Stimulated activated naive B cell treated with anti-CD40 and anti-IgM and Interleukin-4, amounts not matched to agents 10 μg/mL and 1 μg/mL and 100 μg/mL, for 72 hours (primary cell): ENCODE results near the gene IL12RB2.
A peak's percentile ranks its signal among the peaks of the same experiment; 100 is the strongest.
"Not testable (repeated sequence)": the region's sequence is repeated elsewhere in the genome, so short reads cannot be mapped to it uniquely, and the experiment has no call there.

Experiments
- ATAC-seq, 2 donors: fragments of 150-1000 bp; cut with Tn5 transposase; replicated peaks; 2 replicates each; pipeline ENCODE4 v1.10.0; 2021; ENCODE audit warnings: moderate library complexity in 1 of 2
- DNase-seq: peaks from one replicate; pipeline ENCODE4 v3.0.0; 2021
- H3K27ac Mint-ChIP-seq: one replicate; pipeline ENCODE4 v1.8.0; 2022; ENCODE audit warnings: mild to moderate bottlenecking, mixed read lengths
- H3K27me3 Mint-ChIP-seq, 2 donors: one replicate each; pipeline ENCODE4 v1.8.0; 2022; ENCODE audit warnings: mixed read lengths in 2 of 2
- H3K36me3 Mint-ChIP-seq, 2 donors: one replicate each; pipeline ENCODE4 v1.8.0; 2022; ENCODE audit warnings: mixed read lengths in 2 of 2, mild to moderate bottlenecking in 1 of 2
- H3K4me1 Mint-ChIP-seq, 2 donors: one replicate each; pipeline ENCODE4 v1.8.0; 2022; ENCODE audit warnings: mixed read lengths in 2 of 2, mild to moderate bottlenecking in 1 of 2
- H3K4me3 Mint-ChIP-seq, 2 donors: one replicate each; pipeline ENCODE4 v1.8.0; 2022; ENCODE audit warnings: mild to moderate bottlenecking in 2 of 2, mixed read lengths in 2 of 2, moderate library complexity in 1 of 2
- H3K9me3 Mint-ChIP-seq, 2 donors: one replicate each; pipeline ENCODE4 v1.8.0; 2022; ENCODE audit warnings: mixed read lengths in 2 of 2, mild to moderate bottlenecking in 1 of 2

IL12RB2 gene

GRCh38 chr1:67407498-67407897 is 99.8 kb downstream of the IL12RB2 start:
- Mint-ChIP-seq H3K4me3 (no peak overlapping the region), H3K4me1 (no peaks in the 10 kb centered on the region), H3K36me3 (peaks cover 12 to 14% of the 10 kb centered on the region in 2 donors), H3K27me3 (no peaks in the 10 kb centered on the region), H3K27ac (no peak overlapping the region), H3K9me3 (no peaks in the 10 kb centered on the region)
- no peak for DNase-seq
- no peak for ATAC-seq

GRCh38 chr1:67408148-67408547 is 100.5 kb downstream of the IL12RB2 start:
- Mint-ChIP-seq H3K4me3 (no peak overlapping the region), H3K36me3 (peaks cover 14 to 17% of the 10 kb centered on the region in 2 donors), H3K9me3 (no peaks in the 10 kb centered on the region), H3K27ac (peak overlapping the region; percentile 37), H3K4me1 (no peaks in the 10 kb centered on the region), H3K27me3 (no peaks in the 10 kb centered on the region)
- DNase-seq, result no peak
- no peak for ATAC-seq

DNA sequence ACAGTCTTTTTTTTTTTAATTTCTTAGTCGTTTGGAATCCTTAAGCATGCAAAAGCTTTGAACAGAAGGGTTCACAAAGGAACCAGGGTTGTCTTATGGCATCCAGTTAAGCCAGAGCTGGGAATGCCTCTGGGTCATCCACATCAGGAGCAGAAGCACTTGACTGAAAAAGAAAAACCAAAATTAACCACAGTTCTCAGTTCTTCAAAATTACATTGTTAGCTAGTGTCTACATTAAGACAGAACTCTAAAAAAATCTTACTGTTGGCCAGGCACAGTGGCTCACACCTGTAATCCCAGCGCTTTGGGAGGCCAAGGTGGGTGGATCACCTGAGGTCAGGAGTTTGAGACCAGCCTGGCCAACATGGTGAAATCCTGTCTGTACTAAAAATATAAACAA is 105.4 kb downstream of the IL12RB2 start:
- H3K4me3 Mint-ChIP-seq, H3K27me3 Mint-ChIP-seq, H3K27ac Mint-ChIP-seq, H3K9me3 Mint-ChIP-seq, DNase-seq: not testable (repeated sequence)
- Mint-ChIP-seq H3K4me1 (peaks cover 4 to 30% of the 10 kb centered on the region in 2 donors), H3K36me3 (peaks cover 41% of the 10 kb centered on the region in 2 donors)
- ATAC-seq, result peak in 1 of 2 donors; percentile 43

GRCh38 chr1:67414574-67414973 is 106.9 kb downstream of the IL12RB2 start:
- peaks cover 4 to 35% of the 10 kb centered on the region in 2 donors for H3K4me1 Mint-ChIP-seq
- peak overlapping the region; percentile 28 for H3K27ac Mint-ChIP-seq
- no peak overlapping the region for H3K4me3 Mint-ChIP-seq
- no peak for DNase-seq
- peaks cover 39 to 40% of the 10 kb centered on the region in 2 donors for H3K36me3 Mint-ChIP-seq
- ATAC-seq, result no peak
- no peaks in the 10 kb centered on the region for H3K9me3 Mint-ChIP-seq
- no peaks in the 10 kb centered on the region for H3K27me3 Mint-ChIP-seq

GRCh38 chr1:67415041-67415440 is 107.4 kb downstream of the IL12RB2 start:
- peaks cover 40 to 41% of the 10 kb centered on the region in 2 donors for H3K36me3 Mint-ChIP-seq
- no peak overlapping the region for H3K27ac Mint-ChIP-seq
- H3K4me3 Mint-ChIP-seq, result no peak overlapping the region
- H3K27me3 Mint-ChIP-seq, result no peaks in the 10 kb centered on the region
- DNase-seq, result no peak
- H3K4me1 Mint-ChIP-seq, result peaks cover 4 to 35% of the 10 kb centered on the region in 2 donors
- no peak for ATAC-seq
- H3K9me3 Mint-ChIP-seq, result no peaks in the 10 kb centered on the region

GRCh38 chr1:67417733-67418132 is 110.1 kb downstream of the IL12RB2 start:
- peaks cover 9 to 55% of the 10 kb centered on the region in 2 donors for H3K4me1 Mint-ChIP-seq
- H3K36me3 Mint-ChIP-seq, result peaks cover 49 to 56% of the 10 kb centered on the region in 2 donors
- H3K27me3 Mint-ChIP-seq, H3K9me3 Mint-ChIP-seq, DNase-seq, H3K4me3 Mint-ChIP-seq: not testable (repeated sequence)
- peak; percentile 45 to 54 for ATAC-seq
- peak overlapping the region; percentile 14 for H3K27ac Mint-ChIP-seq

DNA sequence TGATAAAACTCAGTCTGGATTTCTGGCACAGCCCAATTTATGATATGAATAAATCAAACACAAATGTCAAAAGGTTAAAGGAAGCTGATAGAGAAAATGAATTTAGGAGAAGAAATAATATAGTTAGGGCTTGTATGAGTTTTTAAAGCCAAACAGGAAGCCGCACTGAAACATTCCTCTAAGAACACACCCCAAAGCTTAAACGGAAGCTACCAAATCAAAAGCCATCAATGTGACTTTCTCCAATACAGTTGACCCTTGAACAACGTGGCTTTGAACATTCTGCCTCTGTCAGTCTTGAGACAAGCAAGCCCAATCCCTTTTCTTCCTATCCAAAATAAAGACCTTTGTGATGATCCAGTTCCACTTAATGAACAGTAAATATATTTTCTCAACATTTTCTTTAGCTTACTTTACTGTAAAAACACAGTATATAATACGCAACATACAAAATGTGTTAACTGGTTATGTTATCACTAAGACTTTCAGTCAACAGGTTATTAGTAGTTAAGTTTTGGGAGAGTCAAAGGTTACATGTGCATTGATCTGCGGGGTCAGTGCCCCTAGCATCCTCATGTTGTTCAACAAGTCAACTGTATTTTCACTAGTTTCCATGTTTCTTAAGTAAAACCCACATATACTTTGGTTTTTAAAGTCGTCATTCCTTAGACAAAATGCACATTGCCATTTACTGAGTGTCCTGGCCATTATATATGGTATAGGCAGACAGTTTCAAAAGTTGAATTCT is 111.3 kb downstream of the IL12RB2 start:
- Mint-ChIP-seq H3K9me3 (no peaks in the 10 kb centered on the region), H3K27ac (no peak overlapping the region), H3K4me1 (peaks cover 10 to 60% of the 10 kb centered on the region in 2 donors), H3K36me3 (peaks cover 54 to 58% of the 10 kb centered on the region in 2 donors), H3K27me3 (no peaks in the 10 kb centered on the region), H3K4me3 (no peak overlapping the region)
- DNase-seq, result no peak
- no peak for ATAC-seq

DNA sequence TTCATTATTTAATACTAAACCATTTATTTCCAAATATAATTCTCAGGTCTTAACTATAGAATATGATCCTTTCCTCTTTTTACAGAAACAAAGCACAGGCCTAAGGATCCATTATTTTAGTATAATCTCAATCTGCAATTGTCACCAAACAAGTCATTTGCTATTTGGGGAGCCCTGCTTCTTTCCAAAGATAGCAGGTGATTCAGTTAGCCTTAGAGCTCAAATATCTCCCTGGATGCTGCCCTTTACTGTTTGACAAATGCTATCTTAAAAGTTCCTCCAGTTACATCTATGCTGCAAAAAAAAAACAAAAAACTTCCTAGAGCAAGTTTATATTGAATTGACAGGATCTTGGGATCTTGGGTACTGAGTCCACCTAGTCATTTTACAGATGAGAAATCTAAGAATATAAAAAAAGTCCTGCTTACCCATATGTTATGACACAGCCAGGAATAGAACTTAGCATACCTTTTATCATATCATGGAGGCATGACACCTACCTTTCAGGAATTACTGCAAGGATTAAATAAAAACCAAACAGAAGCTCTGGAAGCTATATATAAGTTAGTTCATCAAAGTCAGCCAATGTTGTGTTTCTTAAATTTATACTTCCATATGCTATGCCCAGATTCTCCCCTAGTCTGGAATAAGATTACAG is 113.3 kb downstream of the IL12RB2 start:
- H3K27ac Mint-ChIP-seq, result no peak overlapping the region

DNA sequence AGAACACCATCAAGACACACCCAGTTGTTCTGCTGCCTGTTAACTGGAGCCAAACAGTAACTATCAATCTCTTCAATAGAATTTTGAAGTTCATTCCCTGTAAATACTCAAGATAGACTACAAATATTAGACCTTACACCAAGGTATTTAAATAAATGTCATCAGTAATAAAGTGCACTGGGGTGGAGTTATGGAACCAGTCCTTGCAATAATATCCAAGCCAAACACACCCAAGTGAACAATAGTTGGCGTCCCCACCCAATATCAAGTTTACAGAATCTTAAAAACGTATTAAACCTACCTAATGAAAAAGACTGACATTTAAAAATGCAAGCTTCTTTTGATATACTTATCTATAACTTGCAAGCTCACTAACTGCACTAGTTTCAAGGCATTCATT is 119.8 kb downstream of the IL12RB2 start:
- peaks cover 59 to 64% of the 10 kb centered on the region in 2 donors for H3K36me3 Mint-ChIP-seq
- no peak for ATAC-seq
- H3K4me1 Mint-ChIP-seq, result peaks cover 12 to 43% of the 10 kb centered on the region in 2 donors
- no peak overlapping the region for H3K27ac Mint-ChIP-seq
- DNase-seq, result no peak
- H3K27me3 Mint-ChIP-seq, result no peaks in the 10 kb centered on the region
- no peaks in the 10 kb centered on the region for H3K9me3 Mint-ChIP-seq
- peak overlapping the region; percentile 99 for H3K4me3 Mint-ChIP-seq

More for the DNA sequence above, 113.3 kb downstream of the IL12RB2 start:
- H3K36me3 Mint-ChIP-seq, result peaks cover 52 to 57% of the 10 kb centered on the region in 2 donors
- H3K27me3 Mint-ChIP-seq, result no peaks in the 10 kb centered on the region
- H3K4me3 Mint-ChIP-seq, result no peak overlapping the region
- no peak for ATAC-seq
- H3K9me3 Mint-ChIP-seq, result no peaks in the 10 kb centered on the region
- no peak for DNase-seq
- H3K4me1 Mint-ChIP-seq, result peaks cover 6 to 50% of the 10 kb centered on the region in 2 donors

DNA sequence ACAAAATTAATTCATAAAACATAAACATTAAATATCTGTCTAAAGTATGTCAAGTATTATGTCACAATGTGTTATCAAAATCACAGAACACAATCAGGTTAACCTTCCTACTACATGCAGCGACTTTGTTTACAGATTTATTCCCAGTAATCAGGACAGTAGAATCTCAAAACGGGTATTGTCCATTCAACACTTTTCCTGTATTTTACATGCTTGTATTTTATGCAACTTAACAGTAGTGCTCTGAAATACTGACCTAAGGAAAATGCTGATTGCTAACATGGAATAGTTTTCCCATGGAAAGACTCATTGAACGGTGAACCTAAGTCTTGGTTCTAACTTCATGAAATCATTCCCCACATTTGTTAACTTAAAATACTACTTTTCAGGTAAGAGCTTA is 120.3 kb downstream of the IL12RB2 start:
- peaks cover 13 to 40% of the 10 kb centered on the region in 2 donors for H3K4me1 Mint-ChIP-seq
- H3K9me3 Mint-ChIP-seq, result no peaks in the 10 kb centered on the region
- no peak for ATAC-seq
- peaks cover 54 to 59% of the 10 kb centered on the region in 2 donors for H3K36me3 Mint-ChIP-seq
- peak overlapping the region; percentile 99 for H3K4me3 Mint-ChIP-seq
- H3K27ac Mint-ChIP-seq, result no peak overlapping the region
- no peaks in the 10 kb centered on the region for H3K27me3 Mint-ChIP-seq
- no peak for DNase-seq

DNA sequence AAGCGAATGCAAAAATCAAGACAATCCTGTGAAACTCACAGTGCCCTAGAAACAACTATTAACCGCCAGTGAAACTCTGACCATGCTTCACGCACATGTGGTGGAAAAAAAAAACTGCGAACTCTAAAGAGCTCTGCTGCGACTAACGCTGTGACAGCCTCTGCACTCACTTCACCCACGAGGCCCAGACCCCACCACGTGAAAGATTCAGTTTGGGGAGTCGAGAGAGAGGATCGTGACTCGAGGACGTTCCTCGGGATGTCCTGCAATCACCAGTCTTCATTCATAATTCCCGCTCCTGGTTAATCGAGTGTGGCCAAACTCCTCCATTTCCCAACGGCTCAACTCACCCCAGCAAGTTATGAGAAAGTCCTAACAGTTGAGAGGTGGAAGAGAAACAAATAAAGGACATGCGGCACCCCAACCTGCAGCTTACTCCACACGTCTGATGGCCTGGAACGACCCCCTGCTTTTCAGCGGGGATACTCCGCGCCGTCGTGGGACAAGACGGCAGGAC is 121.4 kb downstream of the IL12RB2 start:
- H3K36me3 Mint-ChIP-seq, result peaks cover 46 to 50% of the 10 kb centered on the region in 2 donors
- peak overlapping the region; percentile 100 for H3K27ac Mint-ChIP-seq
- H3K27me3 Mint-ChIP-seq, result no peaks in the 10 kb centered on the region
- DNase-seq (peak; percentile 9), ATAC-seq (no peak)
- H3K9me3 Mint-ChIP-seq, result no peaks in the 10 kb centered on the region
- H3K4me1 Mint-ChIP-seq, result peaks cover 19 to 44% of the 10 kb centered on the region in 2 donors
- H3K4me3 Mint-ChIP-seq, result peak overlapping the region; percentile 99

DNA sequence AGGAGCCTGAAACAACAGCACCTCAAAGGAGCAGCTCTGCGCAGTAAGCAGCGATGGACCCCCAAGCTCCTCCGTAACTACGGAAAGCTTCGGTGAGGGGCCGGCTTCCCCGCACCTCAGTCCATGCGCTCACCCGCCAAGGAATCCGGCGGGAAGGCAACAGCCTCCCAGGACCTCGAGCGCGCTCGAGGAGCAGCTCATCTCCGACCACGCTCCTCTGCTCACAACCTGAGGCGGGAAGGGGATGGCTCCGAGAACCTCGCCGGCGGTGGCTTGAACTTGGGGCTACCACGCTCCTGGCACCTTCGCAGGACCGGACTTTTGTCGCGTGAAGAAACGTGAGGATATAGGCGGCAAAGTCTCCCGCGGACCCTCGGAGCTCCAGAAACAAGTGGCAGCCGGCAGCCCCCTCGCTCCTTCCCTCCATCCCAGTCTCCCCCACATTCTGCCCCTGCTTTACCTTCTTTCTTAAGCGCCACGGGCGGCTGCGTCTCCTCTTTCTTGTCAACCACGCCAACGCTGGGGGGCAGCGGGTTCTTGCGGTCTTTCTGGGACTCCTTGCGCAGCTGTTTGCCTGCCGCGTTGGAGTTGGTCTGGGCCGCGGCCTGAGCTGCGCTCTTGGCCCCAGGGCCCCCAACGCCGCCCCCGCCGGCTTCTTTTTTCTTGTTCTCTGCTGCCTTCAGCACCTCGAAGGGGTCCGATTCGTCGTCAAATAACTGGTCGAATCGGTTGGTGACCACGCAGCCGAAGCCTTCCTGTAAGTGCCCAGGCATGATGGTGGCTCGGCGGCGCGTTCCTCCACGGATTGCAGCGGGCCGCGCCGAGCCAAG is 122.1 kb downstream of the IL12RB2 start:
- H3K27ac Mint-ChIP-seq, result peak overlapping the region; percentile 100
- no peaks in the 10 kb centered on the region for H3K9me3 Mint-ChIP-seq
- H3K36me3 Mint-ChIP-seq, result peaks cover 43 to 46% of the 10 kb centered on the region in 2 donors
- DNase-seq, result peak; percentile 10
- no peaks in the 10 kb centered on the region for H3K27me3 Mint-ChIP-seq
- peaks cover 24 to 51% of the 10 kb centered on the region in 2 donors for H3K4me1 Mint-ChIP-seq
- ATAC-seq, result peak; percentile 4 to 5
- peak overlapping the region; percentile 99 for H3K4me3 Mint-ChIP-seq

DNA sequence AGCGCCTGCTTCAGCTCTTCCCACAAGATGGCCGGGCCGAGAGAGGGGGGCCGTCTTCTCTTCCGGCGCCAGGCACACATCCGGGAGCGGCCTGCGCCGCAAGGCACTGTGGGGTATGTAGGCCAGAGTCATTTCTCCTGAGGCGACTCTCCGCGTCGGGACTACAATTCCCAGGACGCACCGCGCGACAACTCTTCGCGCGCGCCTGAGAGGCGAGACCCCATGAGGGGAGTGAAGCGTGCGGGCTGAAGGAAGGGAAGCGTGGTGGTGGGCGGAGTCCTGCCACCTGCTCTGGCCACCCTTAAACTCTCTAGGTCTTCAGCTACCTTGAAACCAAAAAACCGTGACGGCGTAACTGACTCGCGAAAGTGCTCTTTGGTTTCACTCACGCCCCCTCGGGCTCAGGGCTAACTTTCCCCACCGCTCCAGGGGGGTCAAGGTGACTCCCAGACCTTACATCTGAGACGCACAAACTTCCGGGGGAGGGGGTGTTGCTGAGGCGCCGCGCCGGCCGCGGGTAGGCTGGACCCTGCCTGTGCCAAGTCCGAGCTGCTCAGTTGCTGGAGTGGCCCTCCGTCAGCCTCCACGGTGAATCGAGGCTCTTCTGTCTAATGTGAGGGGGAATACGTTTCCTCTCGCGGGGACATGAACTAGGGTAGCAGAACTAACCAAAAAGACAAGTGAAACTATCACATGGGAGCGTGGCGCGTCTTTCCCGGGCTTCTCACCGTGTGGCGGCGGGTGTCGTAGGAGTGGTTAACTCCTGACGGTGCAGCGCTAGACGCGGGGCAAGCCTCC is 122.9 kb downstream of the IL12RB2 start, which contains the start of gene SERBP1:
Gene SERBP1, minus strand, starts transcription at position 45 of the 798 bp plus-strand sequence. CDS start 102 bp downstream, outside the sequence.
- Mint-ChIP-seq H3K4me3 (peak within 1 kb of the TSS; percentile 99), H3K9me3 (no peaks in the 10 kb centered on the region), H3K27ac (peak within 1 kb of the TSS; percentile 100), H3K4me1 (peaks cover 26 to 50% of the 10 kb centered on the region in 2 donors), H3K36me3 (peaks cover 36 to 40% of the 10 kb centered on the region in 2 donors), H3K27me3 (no peaks in the 10 kb centered on the region)
- ATAC-seq (peak; percentile 86 to 92), DNase-seq (peak; percentile 98)
